Heart left ventricle (tissue), 13 donors: ENCODE measurements around the gene NCOA5.

Experiments
- CTCF ChIP-seq, 12 donors: fragments of 200-600 bp; sonication (generic) in 4 of 12; IDR thresholded peaks; one replicate each; pipeline versions ENCODE4 v1.5.0 to v1.8.0; 2018 to 2022; ENCODE audit warnings: antibody characterized with exemption in 12 of 12, mild to moderate bottlenecking in 5 of 12
- POLR2A ChIP-seq, 2 donors: fragments of 450-650 bp; IDR thresholded peaks; one replicate each; pipeline ENCODE4 v1.6.1; 2017; ENCODE audit warnings: antibody characterized with exemption in 2 of 2, mild to moderate bottlenecking in 2 of 2, moderate library complexity in 2 of 2
- donor health status: ischemic (EF 13 %, LVEDD 7.1; RV severe dilation, severe dysfunction).
- donor health status: DM: no; HTN: yes; CAD: no.
- donor health status: DM: no; HTN: no; CAD: no.
- donor health status: ischemic (EF 25% LVEDD 6.9; RV normal size, moderate dysfunction).
- donor health status: ischemic (EF 25% LVEDD 5.7; RV mildly dilated, moderate dysfunction).
- donor health status: ischemic (EF 35%, LVEDD 5.7; RV mildly dilated, moderate dysfunction).
- donor health status: nonischemic (EF 11% LVEDD 7.7; RV severe dilation, severe dysfunction).
- donor health status: DM: yes; HTN: yes; CAD: no.
- donor health status: PGD.
- donor health status: ischemic (EF 29% LVEDD 5.4; RV normal size, mild dysfunction).
- donor health status: nonischemic (EF 23%, LVEDD 6.1; RV moderate dilation, normal function).

- no peak for TF ChIP-seq CTCF (IDR thresholded peaks at IDR 0.05)
- no peak for TF ChIP-seq POLR2A (IDR thresholded peaks at IDR 0.05)
Measured at GRCh38 chr20:46127396-46128010, 37.7 kb upstream of the NCOA5 start.
